Islet precursor cell (in vitro differentiated cells): ENCODE data around the gene SPOCK2.

Source experiments
- DNase-seq: peaks from one replicate; pipeline ENCODE4 v3.0.0-alpha.2; 2018

The SPOCK2 gene

GRCh38 chr10:72026278-72027111 is 61.9 kb downstream of the SPOCK2 start:
- DNase-seq, result no peak

GRCh38 chr10:72025832-72026231 is 62.5 kb downstream of the SPOCK2 start:
- DNase-seq, result no peak

- no peak for DNase-seq
Measured at GRCh38 chr10:72025400-72025799, 63.0 kb downstream of the SPOCK2 start.

GRCh38 chr10:72024596-72024995 is 63.8 kb downstream of the SPOCK2 start:
- no peak for DNase-seq

GRCh38 chr10:72022228-72022627 is 66.1 kb downstream of the SPOCK2 start:
- no peak for DNase-seq

- DNase-seq, result no peak
Measured at GRCh38 chr10:72020914-72021809, 67.2 kb downstream of the SPOCK2 start.

- DNase-seq, result no peak
Measured at GRCh38 chr10:72019085-72019876, 69.1 kb downstream of the SPOCK2 start.

GRCh38 chr10:72016608-72017300 is 71.6 kb downstream of the SPOCK2 start:
- DNase-seq, result no peak

GRCh38 chr10:72015841-72016240 is 72.5 kb downstream of the SPOCK2 start:
- no peak for DNase-seq

- no peak for DNase-seq
Measured at GRCh38 chr10:72014785-72015480, 73.4 kb downstream of the SPOCK2 start.

- no peak for DNase-seq
Measured at GRCh38 chr10:72014197-72014596, 74.2 kb downstream of the SPOCK2 start.

GRCh38 chr10:72013202-72013945 is 75.0 kb downstream of the SPOCK2 start:
- no peak for DNase-seq

GRCh38 chr10:72012796-72013195 is 75.6 kb downstream of the SPOCK2 start:
- no peak for DNase-seq

- DNase-seq, result no peak
Measured at GRCh38 chr10:72011976-72012512, 76.3 kb downstream of the SPOCK2 start.

GRCh38 chr10:72011468-72011867 is 76.9 kb downstream of the SPOCK2 start:
- no peak for DNase-seq

- no peak for DNase-seq
Measured at GRCh38 chr10:72011016-72011415, 77.3 kb downstream of the SPOCK2 start.

GRCh38 chr10:72010234-72010973 is 77.9 kb downstream of the SPOCK2 start:
- no peak for DNase-seq

- peak; percentile 94 for DNase-seq
Measured at GRCh38 chr10:72009425-72010081, 78.8 kb downstream of the SPOCK2 start.

- DNase-seq, result no peak
Measured at GRCh38 chr10:72009051-72009424, 79.3 kb downstream of the SPOCK2 start.
